ENCODE results near the gene ABCG2. TPM values are rescaled to one million over a fixed set of nuclear protein-coding genes. Genes with fewer than 3 reads are reported as not detected.

Gene ABCG2
- total RNA-seq, 1 experiment from 2014 or later: 1.2 TPM

DNA sequence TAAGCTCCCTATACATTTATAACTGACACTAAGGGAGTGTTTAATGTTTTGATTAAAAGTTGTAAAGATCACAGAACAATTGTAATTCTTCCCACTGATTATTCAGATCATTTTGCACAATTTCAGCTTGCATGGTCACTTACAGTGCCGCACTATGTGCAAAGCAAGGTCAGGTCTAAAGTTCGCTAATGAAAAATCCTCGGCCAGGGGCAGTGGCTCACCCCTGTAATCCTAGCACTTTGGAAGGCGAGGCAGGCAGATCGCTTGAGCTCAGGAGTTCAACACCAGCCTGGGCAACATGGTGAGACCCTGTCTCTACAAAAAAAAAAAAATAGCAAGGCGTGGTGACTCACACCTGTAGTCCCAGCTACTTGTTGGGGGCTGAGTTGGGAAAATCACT, 94.0 kb downstream of the ABCG2 start:
- DNase-seq (ENCODE audit: low read depth): no peak

- DNase-seq (ENCODE audit: low read depth): no peak
Measured at GRCh38 chr4:88063634-88064296, 94.7 kb downstream of the ABCG2 start.

GRCh38 chr4:88062843-88063242, 95.6 kb downstream of the ABCG2 start:
- DNase-seq (ENCODE audit: low read depth): no peak

- DNase-seq (ENCODE audit: low read depth): no peak
Measured at GRCh38 chr4:88062311-88062710, 96.1 kb downstream of the ABCG2 start.

DNA sequence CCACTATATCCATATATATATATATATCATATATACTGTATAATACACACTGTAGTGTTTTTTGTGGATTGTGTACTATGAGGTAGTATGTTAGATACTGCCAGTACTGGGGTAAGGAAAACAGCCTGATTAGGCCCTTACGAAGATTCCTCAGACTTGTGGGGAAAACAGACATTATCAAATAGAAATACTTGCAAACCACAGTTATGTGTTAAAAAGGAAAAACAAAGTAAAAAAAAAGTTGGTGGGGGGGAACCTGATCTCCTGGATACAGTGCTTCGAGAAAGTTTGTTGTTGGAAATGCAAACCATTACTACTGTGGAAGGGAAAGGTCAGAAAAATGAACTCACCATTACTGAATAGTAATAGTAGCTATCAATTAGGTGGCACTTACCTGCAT, 98.0 kb downstream of the ABCG2 start:
- DNase-seq (ENCODE audit: low read depth): no peak

DNA sequence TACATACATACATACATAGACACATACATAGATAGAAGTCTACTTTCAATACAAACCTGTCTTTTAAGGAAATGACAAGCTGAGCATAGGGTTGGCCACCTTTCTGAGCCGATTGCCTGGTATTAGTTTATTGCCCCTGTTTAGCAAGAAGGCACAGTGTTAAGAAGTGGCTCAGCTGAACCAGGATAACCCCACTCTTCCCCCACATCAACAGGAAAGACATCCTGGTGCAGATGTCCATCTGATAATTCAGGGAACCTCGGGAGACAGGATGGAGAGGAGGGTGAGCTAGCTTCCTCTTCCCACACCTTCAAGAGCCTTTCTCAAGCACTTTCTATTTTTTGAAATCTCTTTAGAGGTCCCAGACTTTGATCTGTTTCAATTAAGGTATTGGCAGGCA, 98.7 kb downstream of the ABCG2 start:
- no peak for DNase-seq (ENCODE audit: low read depth)

GRCh38 chr4:88058295-88058694, 100.1 kb downstream of the ABCG2 start:
- DNase-seq (ENCODE audit: low read depth): no peak

DNA sequence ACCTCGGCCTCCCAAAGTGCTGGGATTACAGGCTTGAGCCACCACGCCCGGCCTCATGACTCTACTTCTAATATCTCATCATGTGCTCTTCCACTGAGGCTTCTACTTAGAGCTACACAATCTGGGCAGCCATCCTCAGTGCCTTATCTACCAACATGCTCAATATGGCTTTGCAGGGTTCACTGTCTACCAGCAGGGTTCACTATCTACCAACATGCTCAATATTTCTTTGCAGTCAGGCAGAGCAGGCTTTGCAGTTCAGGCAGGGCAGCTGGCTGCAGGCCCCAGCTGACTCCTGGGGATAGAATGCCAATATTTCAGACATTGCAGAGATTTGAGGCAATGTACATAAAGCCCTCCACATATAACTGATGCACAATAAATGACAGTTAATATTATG, 103.5 kb downstream of the ABCG2 start:
- peak; percentile 50 for DNase-seq (ENCODE audit: low read depth)

- DNase-seq (ENCODE audit: low read depth): no peak
Measured at GRCh38 chr4:88054229-88054628, 104.2 kb downstream of the ABCG2 start.

DNA sequence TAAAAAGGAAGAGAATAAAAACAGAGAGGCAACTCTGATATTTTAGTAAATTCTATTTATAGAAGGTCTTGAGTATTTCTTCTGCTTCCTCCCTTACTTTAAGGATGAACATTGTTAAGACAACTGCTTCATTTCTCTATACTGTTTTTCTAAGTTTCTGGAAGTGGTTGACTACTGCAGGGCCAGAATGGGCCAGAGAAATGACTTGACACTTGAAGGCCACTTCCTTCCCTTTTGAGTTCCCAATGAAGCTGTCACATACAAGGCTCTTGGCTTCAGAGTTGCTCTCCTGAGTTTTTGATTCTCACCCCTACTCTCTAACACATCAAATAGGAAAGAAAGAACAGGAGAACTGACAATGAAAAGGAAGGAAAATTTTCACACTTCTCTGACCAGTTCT, 113.4 kb downstream of the ABCG2 start:
- DNase-seq (ENCODE audit: low read depth): no peak

DNA sequence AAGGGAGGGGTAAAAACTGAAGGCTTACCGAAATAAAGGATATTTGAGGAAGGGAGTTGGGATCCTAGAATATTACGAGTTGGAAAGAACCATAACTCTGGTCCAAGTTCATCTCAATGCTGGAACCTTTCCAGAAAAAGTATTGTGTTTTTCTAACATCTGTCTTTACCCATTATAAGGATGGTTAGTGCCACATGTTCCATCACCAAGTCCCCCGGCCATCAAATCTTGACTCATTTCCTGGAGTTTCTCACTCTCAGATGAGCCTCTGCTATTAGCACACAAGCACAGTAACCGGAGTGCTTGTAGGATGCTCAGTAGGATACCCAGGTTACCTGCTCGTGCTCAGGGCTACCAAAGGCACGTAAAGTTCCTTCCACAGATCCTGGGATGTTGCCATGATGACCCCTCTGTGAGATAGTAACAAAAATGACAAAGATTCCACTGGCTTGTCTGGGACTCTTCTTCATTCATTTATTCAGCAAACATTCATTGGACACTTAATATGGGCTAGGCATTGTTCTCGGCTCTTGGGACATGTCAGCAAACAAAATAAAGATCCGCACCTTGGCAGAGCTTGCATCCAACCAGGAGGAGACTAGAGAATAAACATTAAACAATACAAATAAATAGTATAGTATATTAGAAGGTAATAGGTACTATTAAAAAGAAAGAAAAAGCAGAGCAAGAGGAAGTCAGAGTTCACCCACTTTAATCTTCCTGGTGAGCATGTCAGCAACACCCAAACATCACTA, 114.7 kb downstream of the ABCG2 start:
- peak; percentile 59 for DNase-seq (ENCODE audit: low read depth)

GRCh38 chr4:88043001-88043400, 115.4 kb downstream of the ABCG2 start:
- DNase-seq (ENCODE audit: low read depth): no peak

GRCh38 chr4:88041626-88042025, 116.8 kb downstream of the ABCG2 start:
- no peak for DNase-seq (ENCODE audit: low read depth)

GRCh38 chr4:88040707-88041106, 117.7 kb downstream of the ABCG2 start:
- no peak for DNase-seq (ENCODE audit: low read depth)

Other genes with a start within 250 kb of the ABCG2 start
- gene SPP1, start 182.9 kb downstream of the ABCG2 start, total RNA-seq (2014; rRNA removed): 0.11 TPM in 1 of 2 replicates, not detected in the other
- gene PKD2, start 151.0 kb downstream of the ABCG2 start, total RNA-seq (2014; rRNA removed): 42.1 and 57.7 TPM in 2 replicates
- 7.4 and 8.9 TPM in 2 replicates for gene PPM1K, start 125.9 kb upstream of the ABCG2 start, total RNA-seq (2014; rRNA removed)
- gene HERC6, start 220.2 kb upstream of the ABCG2 start, total RNA-seq (2014; rRNA removed): 3.9 and 7.1 TPM in 2 replicates

Measured in LHCN-M2 (cell line).